NCI-H345 (cell line): Measurements from ENCODE around the gene B4GALT1.
"Not testable (repeated sequence)": the region's sequence is repeated elsewhere in the genome, so short reads cannot be mapped to it uniquely, and the experiment has no call there.

ENCODE experiments used
- DNase-seq: peaks from one replicate; lab custom pipeline; 2025; lab: John Stamatoyannopoulos, UW

The B4GALT1 gene

DNA sequence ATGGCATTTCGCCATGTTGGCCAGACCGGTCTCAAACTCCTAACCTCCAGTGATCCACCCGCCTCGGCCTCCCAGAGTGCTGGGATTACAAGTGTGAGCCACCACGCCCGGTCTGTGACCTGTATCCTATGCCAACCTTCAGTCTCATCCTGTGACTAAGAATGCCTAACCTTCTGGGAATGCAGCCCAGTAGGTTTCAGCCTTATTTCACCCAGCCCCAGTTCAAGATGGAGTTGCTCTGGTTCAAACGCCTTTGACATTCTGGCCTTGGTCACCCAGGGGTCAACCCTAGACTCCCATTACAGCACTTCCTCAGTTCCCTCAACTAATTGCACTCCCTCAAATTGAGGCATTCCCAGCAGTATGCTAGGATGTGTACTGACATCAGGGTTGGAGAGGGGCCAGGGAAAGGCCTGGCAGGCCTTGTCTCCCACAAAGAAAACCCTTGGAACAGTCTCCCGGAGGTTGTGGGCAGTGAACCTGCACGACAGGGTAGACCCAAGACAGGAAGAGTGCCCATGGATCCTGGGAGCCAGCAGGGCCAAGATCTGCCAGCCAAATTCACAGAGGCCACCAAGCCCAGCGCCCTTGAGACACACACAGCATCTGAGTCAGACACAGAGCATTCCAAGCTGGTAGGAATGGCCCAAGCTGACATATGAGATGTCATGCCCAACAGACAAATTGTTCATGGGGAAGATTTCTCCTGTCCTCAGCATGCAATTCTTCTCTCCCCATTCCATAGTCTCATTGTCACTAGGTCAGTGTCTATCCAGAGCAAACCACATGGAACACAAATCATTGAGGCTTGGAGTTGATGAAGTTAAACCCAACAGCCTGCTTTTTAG lies 65.8 kb downstream of the B4GALT1 start:
- DNase-seq, result no peak

DNA sequence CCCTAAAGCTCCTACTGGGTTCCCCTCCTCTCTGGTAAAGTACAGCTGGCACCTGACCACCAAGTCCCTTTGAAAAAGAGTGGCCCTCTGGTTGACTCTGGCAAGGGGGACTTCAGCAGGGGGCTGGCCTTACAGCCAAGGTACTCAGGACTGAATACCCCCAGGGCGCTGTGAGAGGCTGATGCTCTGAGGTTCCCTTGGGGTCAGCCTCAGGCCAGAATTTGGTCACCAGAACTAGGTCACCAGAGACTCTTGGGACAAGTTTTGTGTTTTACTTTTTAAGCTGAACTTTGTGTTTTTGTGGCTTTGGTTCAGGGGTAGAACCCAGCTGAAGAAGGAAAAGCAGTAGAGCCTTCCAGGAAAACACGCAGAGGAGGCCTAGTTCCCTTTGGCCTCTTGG lies 67.4 kb downstream of the B4GALT1 start:
- no peak for DNase-seq

GRCh38 chr9:33097192-33097591 lies 69.9 kb downstream of the B4GALT1 start:
- DNase-seq, result no peak

DNA sequence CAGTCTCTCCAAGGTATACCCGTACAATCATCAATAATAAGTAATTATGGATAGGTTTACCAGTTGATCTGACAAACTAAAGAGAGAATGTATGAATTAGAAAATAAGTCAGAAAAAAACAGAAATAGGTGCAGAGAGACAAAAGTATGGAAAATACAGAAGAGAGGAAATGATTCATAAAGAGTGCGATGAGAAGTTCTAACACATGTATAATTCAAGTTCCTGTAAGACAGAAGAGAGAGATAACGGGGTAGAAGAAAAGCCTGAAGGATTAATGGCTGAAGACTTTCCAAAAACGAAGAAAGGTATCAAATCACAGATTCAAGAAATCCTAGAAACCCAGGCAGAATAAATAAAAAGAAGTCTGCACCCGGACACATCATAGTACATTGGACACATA lies 74.5 kb downstream of the B4GALT1 start:
- no peak for DNase-seq

DNA sequence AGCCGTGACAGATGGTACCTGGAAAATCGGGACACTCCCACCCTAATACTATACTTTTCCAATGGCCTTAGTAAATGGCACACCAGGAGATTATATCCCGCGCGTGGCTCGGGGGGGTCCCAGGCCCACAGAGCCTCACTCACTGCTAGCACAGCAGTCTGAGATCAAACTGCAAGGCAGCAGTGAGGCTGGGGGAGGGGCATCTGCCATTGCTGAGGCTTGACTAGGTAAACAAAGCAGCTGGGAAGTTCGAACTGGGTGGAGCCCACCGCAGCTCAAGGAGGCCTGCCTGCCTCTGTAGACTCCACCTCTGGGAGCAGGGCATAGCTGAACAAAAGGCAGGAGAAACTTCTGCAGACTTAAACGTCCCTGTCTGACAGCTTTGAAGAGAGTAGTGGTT lies 81.5 kb downstream of the B4GALT1 start:
- not testable (repeated sequence) for DNase-seq

GRCh38 chr9:33082538-33083326 lies 84.4 kb downstream of the B4GALT1 start:
- no peak for DNase-seq

GRCh38 chr9:33082128-33082527 lies 85.0 kb downstream of the B4GALT1 start:
- no peak for DNase-seq

DNA sequence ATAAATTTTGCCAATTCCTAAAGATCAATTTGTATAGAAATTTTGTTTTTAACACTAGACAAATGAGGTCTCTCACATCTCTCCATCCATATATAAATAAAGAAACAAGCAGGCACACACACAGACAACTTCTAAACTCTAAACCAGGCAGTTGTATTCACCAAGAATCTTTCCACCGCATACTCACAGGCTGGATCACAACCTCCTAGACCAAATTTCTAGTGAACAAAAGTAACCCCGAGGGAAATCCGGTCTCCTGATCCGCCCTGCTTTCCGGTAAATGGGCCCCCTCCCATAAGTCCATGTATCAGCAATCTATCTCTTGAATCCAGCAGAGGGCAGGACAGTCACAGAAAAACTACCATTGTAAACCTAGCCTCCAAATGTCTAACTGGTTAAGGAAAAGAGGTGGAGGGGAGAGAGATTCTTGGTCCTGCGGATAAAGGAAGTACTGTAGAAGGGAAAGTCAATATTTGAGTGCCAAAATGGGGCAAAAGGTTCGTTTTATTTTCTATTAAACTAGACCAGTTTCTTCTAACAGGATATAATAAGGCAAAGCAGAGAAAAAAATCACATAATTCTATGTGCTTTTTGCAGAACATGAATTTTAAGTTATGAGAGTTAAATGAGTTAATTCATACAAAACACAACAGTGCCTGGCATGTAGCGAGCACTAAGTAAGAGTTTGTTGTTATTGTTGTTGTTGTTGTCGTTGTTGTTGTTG lies 85.8 kb downstream of the B4GALT1 start:
- peak; percentile 85 for DNase-seq

GRCh38 chr9:33080534-33080933 lies 86.6 kb downstream of the B4GALT1 start:
- no peak for DNase-seq

DNA sequence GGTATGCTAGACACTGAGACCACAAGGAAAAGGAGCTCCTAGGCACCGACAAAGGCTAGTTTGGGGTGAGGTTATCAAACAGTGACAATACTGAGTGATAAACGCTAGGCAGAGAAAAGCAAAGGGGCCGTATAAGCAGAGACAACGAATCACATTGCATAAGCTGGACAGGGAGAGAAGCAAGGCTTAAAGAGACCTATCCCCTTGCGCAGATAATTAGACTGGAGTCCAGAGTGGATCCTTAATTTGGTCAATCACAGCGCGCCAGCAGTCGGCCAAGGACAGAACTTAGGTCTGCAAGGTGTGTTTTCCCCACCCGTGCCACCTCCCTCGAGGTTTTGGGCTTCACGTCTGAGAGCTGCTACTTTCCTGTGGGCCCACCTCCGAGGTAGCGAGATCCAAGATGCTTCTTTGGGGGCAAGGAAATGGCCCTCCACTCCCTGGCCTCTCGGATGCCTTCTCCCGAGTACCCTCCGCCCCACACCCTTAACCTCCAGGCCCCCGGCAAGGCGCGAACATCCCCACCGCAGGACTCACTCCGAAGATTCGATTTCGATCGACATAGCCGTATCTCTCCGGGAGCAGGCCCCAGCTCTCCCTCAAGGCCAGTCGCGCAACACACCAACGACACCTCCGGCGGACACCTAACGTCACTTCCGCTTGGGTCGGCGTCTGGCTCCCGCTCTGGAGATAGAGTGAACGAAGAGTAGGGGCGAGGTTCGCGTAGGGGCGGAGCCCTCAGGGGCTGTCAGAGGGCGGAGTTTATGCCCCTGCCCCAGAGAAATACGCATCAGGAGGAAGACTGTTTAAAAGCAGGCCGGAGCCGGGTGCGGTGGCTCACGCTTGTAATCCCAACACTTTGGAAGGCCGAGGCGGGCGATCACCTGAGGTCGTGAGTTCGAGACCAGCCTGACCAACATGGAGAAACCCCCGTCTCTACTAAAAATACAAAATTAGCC lies 90.8 kb downstream of the B4GALT1 start, which contains the start of gene SMU1:
TSS of gene SMU1 (minus strand) at position 629 of the 959 bp plus-strand sequence. CDS start at position 563, 66 bp downstream.
- peak; percentile 98 for DNase-seq

- no peak for DNase-seq
Measured at GRCh38 chr9:33068991-33069390, 98.1 kb downstream of the B4GALT1 start.

DNA sequence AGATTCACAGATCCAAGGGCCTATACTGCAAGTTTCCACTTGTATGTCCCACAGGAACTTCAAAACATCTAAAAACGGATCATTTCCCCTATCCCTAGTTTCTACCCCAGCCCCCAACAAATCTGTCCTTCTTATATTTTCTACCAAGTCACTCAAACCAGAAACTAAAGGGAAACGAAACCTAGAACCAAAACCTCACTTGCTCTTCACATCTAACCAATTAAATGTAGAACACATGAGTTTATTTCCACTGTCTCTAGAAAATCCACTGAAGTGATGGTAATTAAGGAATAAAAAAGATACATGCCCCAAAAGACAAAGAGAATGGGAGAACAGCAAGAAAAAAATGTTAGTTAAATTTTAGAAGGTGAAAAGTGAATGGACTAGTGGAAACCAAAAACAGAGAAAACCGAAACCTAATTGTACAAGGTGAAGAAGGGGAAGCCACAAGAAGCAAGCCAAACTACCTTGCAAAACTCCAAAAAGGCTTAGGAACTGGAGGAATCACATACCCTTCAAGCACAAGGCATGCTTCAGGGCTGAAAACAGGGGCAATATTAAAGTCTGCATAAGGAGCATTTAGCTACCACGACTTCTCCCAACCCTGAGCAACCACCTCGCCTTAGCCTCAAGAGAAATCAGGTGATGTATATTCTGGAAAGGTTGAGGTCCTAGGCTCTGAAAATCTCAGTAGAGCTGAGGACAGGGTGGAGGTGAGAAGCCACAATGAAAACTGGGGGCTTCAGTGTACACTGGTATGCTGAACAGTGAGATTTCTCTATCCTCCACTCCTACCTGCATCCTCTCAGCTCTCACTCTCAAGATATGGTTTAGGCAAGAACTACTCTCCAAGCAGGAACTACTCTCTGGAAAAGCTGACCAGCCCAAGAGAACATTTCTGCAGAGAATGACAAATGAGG lies 101.7 kb downstream of the B4GALT1 start:
- DNase-seq, result no peak
